Uterus (tissue), 4 donors: ENCODE results near the gene CKMT2. TPM values are rescaled to one million over a fixed set of nuclear protein-coding genes. Genes with fewer than 3 reads are reported as not detected.

Experiments
- DNase-seq, 2 donors: peaks; one replicate each; pipeline ENCODE4 v3.0.0-alpha.2; 2019 to 2020
- H3K27ac ChIP-seq, 2 donors: fragments of 200-600 bp; sonication (generic); 1 replicate in 1 of 2; 2 replicates in 1 of 2; pipeline ENCODE4 v1.5.1; 2016 to 2018
- H3K27me3 ChIP-seq, 2 donors: fragments of 200-600 bp; sonication (generic); one replicate each; pipeline ENCODE4 v1.5.1; 2018 to 2019; ENCODE audit warnings: control low read depth in 1 of 2
- H3K36me3 ChIP-seq, 2 donors: fragments of 200-600 bp; sonication (generic); one replicate each; pipeline ENCODE4 v1.5.1; 2019; ENCODE audit warnings: control low read depth in 1 of 2
- H3K4me1 ChIP-seq, 2 donors: fragments of 200-600 bp; sonication (generic); one replicate each; pipeline ENCODE4 v1.5.1; 2018 to 2019; ENCODE audit warnings: control low read depth in 1 of 2
- H3K4me3 ChIP-seq, 2 donors: fragments of 200-600 bp; sonication (generic); 1 replicate in 1 of 2; 2 replicates in 1 of 2; pipeline ENCODE4 v1.5.1; 2018 to 2019; ENCODE audit warnings: mild to moderate bottlenecking in 1 of 2
- H3K9me3 ChIP-seq, 2 donors: fragments of 200-600 bp; sonication (generic); one replicate each; pipeline ENCODE4 v1.5.1; 2019; ENCODE audit warnings: control low read depth in 1 of 2
- CTCF ChIP-seq, 4 experiments: fragments of 200-600 bp in 2 of 4; fragments of 450-650 bp in 2 of 4; sonication (generic) in 2 of 4; IDR thresholded peaks; one replicate each; pipeline ENCODE4 v1.5.1; 2016 to 2019; ENCODE audit warnings: antibody characterized with exemption in 4 of 4, mild to moderate bottlenecking in 2 of 4, moderate library complexity in 1 of 4
- POLR2A ChIP-seq, 2 donors: fragments of 450-650 bp; IDR thresholded peaks; one replicate each; pipeline ENCODE4 v1.6.1; 2016; ENCODE audit warnings: antibody characterized with exemption in 2 of 2, mild to moderate bottlenecking in 1 of 2, moderate library complexity in 1 of 2
- intact Hi-C: fragments of 100-400 bp; cut with DNase I; formaldehyde crosslinking; loops from one replicate; pipeline ENCODE4 v1.15.1; 2023; ENCODE audit warnings: low total_unique reads
- small RNA-seq: library from RNA; depleted of rRNA; stranded (forward); fragments of <200 nt; gene quantifications from one replicate; pipeline ENCODE3, GENCODE V24; 2016
- total RNA-seq, 4 donors: library from RNA; depleted of rRNA in 3 of 4; stranded (reverse); fragments of >200 nt in 3 of 4; gene quantifications; one replicate each; pipeline versions ENCODE4 v1.1.0 to v1.2.4, GENCODE V29; 2014 to 2023
- donor health status: DM: yes; HTN: yes; CAD: no.

Gene CKMT2
- total RNA-seq, 4 donors from 2014 or later: 3.5 to 20.5 (median 9.8) TPM

GRCh38 chr5:81315830-81316229 lies 82.7 kb downstream of the CKMT2 start:
- no peak overlapping the region for H3K4me3 ChIP-seq
- TF ChIP-seq POLR2A (IDR thresholded peaks at IDR 0.05) (no peak), CTCF (IDR thresholded peaks at IDR 0.05) (no peak)
- no peaks in the 10 kb centered on the region for H3K9me3 ChIP-seq
- no peaks in the 10 kb centered on the region for H3K27me3 ChIP-seq
- no peak overlapping the region for H3K27ac ChIP-seq
- intact Hi-C loops: no loop called here
- DNase-seq: no peak
- no peaks in the 10 kb centered on the region for H3K36me3 ChIP-seq
- H3K4me1 ChIP-seq: no peaks in the 10 kb centered on the region

Small RNA genes lying within 50 kb of the gene (small RNA-seq; reads per million reads assigned to genes)
- gene AC026436.1: not detected

Other genes starting within 250 kb of the CKMT2 start
- gene ZCCHC9, start 68.3 kb downstream of the CKMT2 start, total RNA-seq: 10 to 100 TPM in 3 of 4 donors, 1 to 10 TPM in 1; 10.0 to 36.2 (median 28.2) TPM
- under 1 TPM in 1 of 4 donors, not detected in 3; 0.55 TPM for gene ACOT12, start 160.8 kb downstream of the CKMT2 start, total RNA-seq